Heart left ventricle (tissue), 13 donors: Measurements from ENCODE around the gene TMEM82.

Experiments used
- CTCF ChIP-seq, 12 donors: fragments of 200-600 bp; sonication (generic) in 4 of 12; IDR thresholded peaks; one replicate each; pipeline versions ENCODE4 v1.5.0 to v1.8.0; 2018 to 2022; ENCODE audit warnings: antibody characterized with exemption in 12 of 12, mild to moderate bottlenecking in 5 of 12
- POLR2A ChIP-seq, 2 donors: fragments of 450-650 bp; IDR thresholded peaks; one replicate each; pipeline ENCODE4 v1.6.1; 2017; ENCODE audit warnings: antibody characterized with exemption in 2 of 2, mild to moderate bottlenecking in 2 of 2, moderate library complexity in 2 of 2
- donor health status: ischemic (EF 13 %, LVEDD 7.1; RV severe dilation, severe dysfunction).
- donor health status: DM: no; HTN: yes; CAD: no.
- donor health status: DM: no; HTN: no; CAD: no.
- donor health status: ischemic (EF 25% LVEDD 6.9; RV normal size, moderate dysfunction).
- donor health status: ischemic (EF 25% LVEDD 5.7; RV mildly dilated, moderate dysfunction).
- donor health status: ischemic (EF 35%, LVEDD 5.7; RV mildly dilated, moderate dysfunction).
- donor health status: nonischemic (EF 11% LVEDD 7.7; RV severe dilation, severe dysfunction).
- donor health status: DM: yes; HTN: yes; CAD: no.
- donor health status: PGD.
- donor health status: ischemic (EF 29% LVEDD 5.4; RV normal size, mild dysfunction).
- donor health status: nonischemic (EF 23%, LVEDD 6.1; RV moderate dilation, normal function).

GRCh38 chr1:15706751-15707150, 35.5 kb upstream of the TMEM82 start:
- TF ChIP-seq CTCF (IDR thresholded peaks at IDR 0.05) (no peak), POLR2A (IDR thresholded peaks at IDR 0.05) (no peak)
